ENCODE measurements around the gene SCGB1D4. TPM values are rescaled to one million over a fixed set of nuclear protein-coding genes. Genes with fewer than 3 reads are reported as not detected.

SCGB1D4 gene
- polyA plus RNA-seq, 2 of the 4 experiments (the other 2 are of a cell fraction): not detected

DNA sequence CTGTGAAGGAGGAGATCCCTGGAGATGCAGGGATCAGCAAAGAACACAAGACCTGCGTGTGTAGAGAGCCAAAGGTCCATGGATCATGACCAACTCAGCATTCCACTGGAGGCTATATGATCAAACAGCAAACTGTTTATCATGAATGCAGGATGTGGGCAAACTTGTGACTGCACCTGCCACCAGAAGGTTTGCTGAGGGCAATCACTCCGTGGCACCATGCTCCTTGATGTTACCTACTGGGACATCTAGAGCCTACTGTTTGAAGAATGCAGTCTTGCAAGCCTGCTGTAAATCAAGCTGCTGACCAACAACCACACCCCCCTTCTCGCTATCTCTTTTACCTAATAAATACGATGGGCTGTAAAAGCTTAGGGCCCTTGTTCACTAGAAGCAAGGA lies 47.2 kb downstream of the SCGB1D4 start:
- TF ChIP-seq NR3C1 (IDR thresholded peaks at IDR 0.05): no peak
- TF ChIP-seq, protein P1, sequence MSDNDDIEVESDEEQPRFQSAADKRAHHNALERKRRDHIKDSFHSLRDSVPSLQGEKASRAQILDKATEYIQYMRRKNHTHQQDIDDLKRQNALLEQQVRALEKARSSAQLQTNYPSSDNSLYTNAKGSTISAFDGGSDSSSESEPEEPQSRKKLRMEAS (IDR thresholded peaks at IDR 0.05): no peak
- TF ChIP-seq POLR2A (IDR thresholded peaks at IDR 0.05; ENCODE audit: low read length): no peak
- Histone ChIP-seq H3K27ac (no peak overlapping the region), H3K4me3 (no peak overlapping the region), H3K4me1 (no peaks in the 10 kb centered on the region), H3K4me2 (no peak overlapping the region), H3K9me3 (peaks cover 20% of the 10 kb centered on the region; the same call in 2 of the 3 replicates)
- ChIA-PET POLR2A (no interaction called here), CTCF (interaction anchor here (1.0 to 1.6 kb wide), 2 partner anchors 58 to 60 kb away, joined by 3 read pairs; no protein-coding TSS in a partner anchor)
- DNase-seq (ENCODE audit: low read depth in 1 of 2, low spot score in 1 of 2) (no peak), FAIRE-seq (no peak), ATAC-seq (no peak)
- WGBS (ENCODE audit: missing lambda C conversion rate): 2% methylated on average over 4 of the region's 4 CpGs

Other genes with a start within 250 kb of the SCGB1D4 start
- 29.5 and 35.8 TPM in 2 replicates for gene INCENP, start 175.1 kb downstream of the SCGB1D4 start, polyA plus RNA-seq (2011; rRNA removed)
- gene INCENP, start 175.1 kb downstream of the SCGB1D4 start, polyA plus RNA-seq (2017; fragmentation: RNase III; extraction: RNeasy Plus Mini Kit Qiagen cat#74134 plus additional on column Dnase treatment): 50.9 to 55.8 TPM (median 52.2 TPM) in 3 replicates
- gene SCGB1D1, start 108.9 kb downstream of the SCGB1D4 start, polyA plus RNA-seq (2011; rRNA removed): not detected in 2 replicates
- gene SCGB1D1, start 108.9 kb downstream of the SCGB1D4 start, polyA plus RNA-seq (2017; fragmentation: RNase III; extraction: RNeasy Plus Mini Kit Qiagen cat#74134 plus additional on column Dnase treatment): not detected in 3 replicates
- gene SCGB2A1, start 90.4 kb downstream of the SCGB1D4 start, polyA plus RNA-seq (2011; rRNA removed): not detected in 2 replicates
- gene SCGB2A1, start 90.4 kb downstream of the SCGB1D4 start, polyA plus RNA-seq (2017; fragmentation: RNase III; extraction: RNeasy Plus Mini Kit Qiagen cat#74134 plus additional on column Dnase treatment): not detected in 3 replicates
- gene SCGB1D2, start 56.8 kb downstream of the SCGB1D4 start, polyA plus RNA-seq (2011; rRNA removed): not detected in 2 replicates
- gene SCGB1D2, start 56.8 kb downstream of the SCGB1D4 start, polyA plus RNA-seq (2017; fragmentation: RNase III; extraction: RNeasy Plus Mini Kit Qiagen cat#74134 plus additional on column Dnase treatment): not detected in 3 replicates
- not detected in 2 replicates for gene SCGB2A2, start 28.9 kb downstream of the SCGB1D4 start, polyA plus RNA-seq (2011; rRNA removed)
- not detected in 3 replicates for gene SCGB2A2, start 28.9 kb downstream of the SCGB1D4 start, polyA plus RNA-seq (2017; fragmentation: RNase III; extraction: RNeasy Plus Mini Kit Qiagen cat#74134 plus additional on column Dnase treatment)
- 13.6 and 19.5 TPM in 2 replicates for gene ASRGL1, start 38.4 kb upstream of the SCGB1D4 start, polyA plus RNA-seq (2011; rRNA removed)
- gene ASRGL1, start 38.4 kb upstream of the SCGB1D4 start, polyA plus RNA-seq (2017; fragmentation: RNase III; extraction: RNeasy Plus Mini Kit Qiagen cat#74134 plus additional on column Dnase treatment): 12.5 to 13.5 TPM (median 12.7 TPM) in 3 replicates
- gene SCGB1A1, start 120.0 kb upstream of the SCGB1D4 start, polyA plus RNA-seq (2011; rRNA removed): 0.47 TPM in 1 of 2 replicates, not detected in the other
- not detected in 3 replicates for gene SCGB1A1, start 120.0 kb upstream of the SCGB1D4 start, polyA plus RNA-seq (2017; fragmentation: RNase III; extraction: RNeasy Plus Mini Kit Qiagen cat#74134 plus additional on column Dnase treatment)
- 82.0 and 98.0 TPM in 2 replicates for gene AHNAK, start 247.7 kb upstream of the SCGB1D4 start, polyA plus RNA-seq (2011; rRNA removed)
- gene AHNAK, start 247.7 kb upstream of the SCGB1D4 start, polyA plus RNA-seq (2017; fragmentation: RNase III; extraction: RNeasy Plus Mini Kit Qiagen cat#74134 plus additional on column Dnase treatment): 41.5 to 62.9 TPM (median 43.3 TPM) in 3 replicates

Data from A549 (cell line).